ENCODE measurements around the gene PACRG. TPM values are rescaled to one million over a fixed set of nuclear protein-coding genes. Genes with fewer than 3 reads are reported as not detected.
A peak's percentile ranks its signal among the peaks of the same experiment; 100 is the strongest.

PACRG gene
- total and polyA plus RNA-seq, 4 donors = 0.47 to 3.8 (median 2.4) TPM

- H3K36me3 ChIP-seq (ENCODE audit: control insufficient read depth in 4 of 4, insufficient read depth in 3 of 4, low read depth in 1 of 4, low read length in 3 of 4) = no peaks in the 10 kb centered on the region
- WGBS = 63% methylated on average over 13 of the region's 13 CpGs
- H3K27ac ChIP-seq (ENCODE audit: low read depth in 1 of 2, low read length in 2 of 2) = no peak overlapping the region
- peaks cover 0 to 15% (median 8%) of the 10 kb centered on the region in 4 donors for H3K4me1 ChIP-seq (ENCODE audit: control insufficient read depth in 4 of 4, insufficient read depth in 4 of 4, low read length in 3 of 4)
- no peaks in the 10 kb centered on the region for H3K27me3 ChIP-seq (ENCODE audit: control insufficient read depth in 4 of 4, insufficient read depth in 4 of 4, low read length in 3 of 4)
- no peak overlapping the region for H3K4me3 ChIP-seq (ENCODE audit: low read depth in 1 of 3, low read length in 3 of 3)
- no peak for DNase-seq (ENCODE audit: low spot score)
- H3K9me3 ChIP-seq (ENCODE audit: control insufficient read depth in 4 of 4, low read length in 3 of 4) = no peaks in the 10 kb centered on the region
- TF ChIP-seq GABPA (IDR thresholded peaks at IDR 0.05 in 1 of 2, conservative IDR thresholded peaks at IDR 0.05 in 1 of 2) (no peak), CTCF (IDR thresholded peaks at IDR 0.05; ENCODE audit: low read depth, low read length, missing input control) (peak; percentile 7), RAD21 (IDR thresholded peaks at IDR 0.05) (peak; percentile 44 to 53)
- H3K9ac ChIP-seq (ENCODE audit: low read depth in 1 of 2, low read length in 2 of 2) = no peak overlapping the region
Observed at GRCh38 chr6:163263998-163264661, 536.4 kb downstream of the PACRG start.

- DNase-seq (ENCODE audit: low spot score) = no peak
- 32% methylated on average over 6 of the region's 6 CpGs for WGBS
- Histone ChIP-seq H3K27me3 (ENCODE audit: control insufficient read depth in 4 of 4, insufficient read depth in 4 of 4, low read length in 3 of 4) (no peaks in the 10 kb centered on the region), H3K27ac (ENCODE audit: low read depth in 1 of 2, low read length in 2 of 2) (no peak overlapping the region), H3K9ac (ENCODE audit: low read depth in 1 of 2, low read length in 2 of 2) (no peak overlapping the region), H3K36me3 (ENCODE audit: control insufficient read depth in 4 of 4, insufficient read depth in 3 of 4, low read depth in 1 of 4, low read length in 3 of 4) (no peaks in the 10 kb centered on the region), H3K9me3 (ENCODE audit: control insufficient read depth in 4 of 4, low read length in 3 of 4) (no peaks in the 10 kb centered on the region), H3K4me1 (ENCODE audit: control insufficient read depth in 4 of 4, insufficient read depth in 4 of 4, low read length in 3 of 4) (peaks cover 0 to 15% (median 8%) of the 10 kb centered on the region in 4 donors), H3K4me3 (ENCODE audit: low read depth in 1 of 3, low read length in 3 of 3) (no peak overlapping the region)
- TF ChIP-seq EGR1 (IDR thresholded peaks at IDR 0.05; ENCODE audit: low read depth in 2 of 2) (no peak), SP1 (IDR thresholded peaks at IDR 0.05) (peak; percentile 43), ZBTB33 (IDR thresholded peaks at IDR 0.05) (peak; percentile 12), MAX (IDR thresholded peaks at IDR 0.05) (no peak), RAD21 (IDR thresholded peaks at IDR 0.05) (peak in 1 of 2 donors; percentile 27), JUND (IDR thresholded peaks at IDR 0.05) (peak in 1 of 2 donors; percentile 15), YY1 (IDR thresholded peaks at IDR 0.05) (peak; percentile 35), HNF4A (conservative IDR thresholded peaks at IDR 0.05) (peak; percentile 46 to 61), RXRA (IDR thresholded peaks at IDR 0.05) (peak; percentile 69 to 80), TAF1 (conservative IDR thresholded peaks at IDR 0.05) (no peak)
- TF ChIP-seq, protein P1, sequence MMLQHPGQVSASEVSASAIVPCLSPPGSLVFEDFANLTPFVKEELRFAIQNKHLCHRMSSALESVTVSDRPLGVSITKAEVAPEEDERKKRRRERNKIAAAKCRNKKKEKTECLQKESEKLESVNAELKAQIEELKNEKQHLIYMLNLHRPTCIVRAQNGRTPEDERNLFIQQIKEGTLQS (IDR thresholded peaks at IDR 0.05) = no peak
Observed at GRCh38 chr6:163264662-163265035, 536.9 kb downstream of the PACRG start.

GRCh38 chr6:163281634-163282033, 553.9 kb downstream of the PACRG start:
- WGBS = 92% methylated on average over 1 of the region's 1 CpG
- no peaks in the 10 kb centered on the region for H3K4me1 ChIP-seq (ENCODE audit: control insufficient read depth in 4 of 4, insufficient read depth in 4 of 4, low read length in 3 of 4)
- H3K9me3 ChIP-seq (ENCODE audit: control insufficient read depth in 4 of 4, low read length in 3 of 4) = no peaks in the 10 kb centered on the region
- H3K27ac ChIP-seq (ENCODE audit: low read depth in 1 of 2, low read length in 2 of 2) = no peak overlapping the region
- TF ChIP-seq SP1 (IDR thresholded peaks at IDR 0.05) (no peak), HNF4G (IDR thresholded peaks at IDR 0.05) (no peak), RAD21 (IDR thresholded peaks at IDR 0.05) (no peak), MAX (IDR thresholded peaks at IDR 0.05) (no peak), FOXA1 (IDR thresholded peaks at IDR 0.05) (no peak), FOXA2 (IDR thresholded peaks at IDR 0.05) (no peak), TAF1 (conservative IDR thresholded peaks at IDR 0.05) (no peak), REST (IDR thresholded peaks at IDR 0.05) (no peak), HNF4A (conservative IDR thresholded peaks at IDR 0.05) (no peak), EGR1 (IDR thresholded peaks at IDR 0.05; ENCODE audit: low read depth in 2 of 2) (no peak)
- no peaks in the 10 kb centered on the region for H3K27me3 ChIP-seq (ENCODE audit: control insufficient read depth in 4 of 4, insufficient read depth in 4 of 4, low read length in 3 of 4)
- DNase-seq (ENCODE audit: low spot score) = no peak
- no peak overlapping the region for H3K4me3 ChIP-seq (ENCODE audit: low read depth in 1 of 3, low read length in 3 of 3)
- no peaks in the 10 kb centered on the region for H3K36me3 ChIP-seq (ENCODE audit: control insufficient read depth in 4 of 4, insufficient read depth in 3 of 4, low read depth in 1 of 4, low read length in 3 of 4)
- H3K9ac ChIP-seq (ENCODE audit: low read depth in 1 of 2, low read length in 2 of 2) = no peak overlapping the region
